ENCODE measurements around the gene EFNA3.

- TF ChIP-seq CTCF (IDR thresholded peaks at IDR 0.05) (no peak), CREB1 (CRISPR knock-in tag; IDR thresholded peaks at IDR 0.05) (no peak), ZBTB21 (CRISPR knock-in tag; IDR thresholded peaks at IDR 0.05; ENCODE audit: borderline replicate concordance) (no peak), TEAD4 (CRISPR knock-in tag; IDR thresholded peaks at IDR 0.05) (no peak), ZNF416 (CRISPR knock-in tag; IDR thresholded peaks at IDR 0.05) (no peak), IRF2 (CRISPR knock-in tag; IDR thresholded peaks at IDR 0.05; ENCODE audit: borderline replicate concordance, low read depth) (no peak), NFE2L1 (CRISPR knock-in tag; IDR thresholded peaks at IDR 0.05) (no peak)
Measured at GRCh38 chr1:155130272-155131006, 51.8 kb downstream of the EFNA3 start.
